Psoas muscle (tissue), 8 donors: ENCODE measurements around the gene B3GNT3. TPM values are rescaled to one million over a fixed set of nuclear protein-coding genes. Genes with fewer than 3 reads are reported as not detected.

Source experiments
- ATAC-seq, 4 donors: fragments of 200-7000 bp; cut with Tn5 transposase; one replicate each; pipeline ENCODE4 v1.9.1; 2020; ENCODE audit warnings: moderate library complexity in 3 of 4, mild to moderate bottlenecking in 2 of 4
- DNase-seq, 2 donors: peaks; one replicate each; pipeline ENCODE4 v3.0.0-alpha.2; 2020
- H3K27ac ChIP-seq: fragments of 200-600 bp; one replicate; pipeline ENCODE4 v1.8.0; 2022
- H3K27me3 ChIP-seq, 3 donors: fragments of 200-600 bp in 1 of 3; one replicate each; pipeline versions ENCODE4 v1.6.1 to v1.8.0; 2013 to 2022; ENCODE audit warnings: low read length in 2 of 3, mild to moderate bottlenecking in 2 of 3, moderate library complexity in 1 of 3; ENCODE audit not compliant: insufficient read depth in 3 of 3
- H3K36me3 ChIP-seq, 2 donors: fragments of 200-600 bp in 1 of 2; one replicate each; pipeline versions ENCODE4 v1.6.1 to v1.8.0; 2013 to 2022; ENCODE audit warnings: low read depth in 1 of 2, mild to moderate bottlenecking in 1 of 2, moderate library complexity in 1 of 2; ENCODE audit not compliant: insufficient read depth in 1 of 2
- H3K4me1 ChIP-seq: fragments of 200-600 bp; one replicate; pipeline ENCODE4 v1.8.0; 2022
- H3K4me3 ChIP-seq: fragments of 200-600 bp; one replicate; pipeline ENCODE4 v1.8.0; 2022; ENCODE audit warnings: mild to moderate bottlenecking
- H3K9me3 ChIP-seq: fragments of 200-600 bp; one replicate; pipeline ENCODE4 v1.8.0; 2022
- whole genome bisulfite sequencing, 3 donors: extraction: QIAGEN DNeasy Blood & Tissue Kit; methylation state at CpG; one replicate each; pipeline versions ENCODE4 v1.1.6 to v1.1.7; 2013; 5-methylcytosine and 5-hydroxymethylcytosine counted together
- intact Hi-C, 2 donors: fragments of 100-400 bp; cut with DNase I; formaldehyde crosslinking; loops; one replicate each; pipeline versions ENCODE4 v1.11.0 to v1.14.2; 2022
- polyA plus RNA-seq, 3 donors: library from polyadenylated mRNA; stranded (reverse); fragments of 200-250 nt; gene quantifications; one replicate each; pipeline ENCODE4 v1.2.3, GENCODE V29; 2013
- total RNA-seq, 4 donors: library from RNA; stranded (reverse); fragmentation: NEBNext Ultra II Directional in 2 of 4; extraction: Animal tissue kit (Norgen Biotek cat#: 25700) in 2 of 4; gene quantifications; one replicate each; pipeline versions ENCODE4 v1.2.1 to v1.2.4, GENCODE V29; 2021 to 2023
- TF ChIP-seq, protein P1 (sequence below): fragments of 200-600 bp; IDR thresholded peaks from one replicate; pipeline ENCODE4 v1.8.0; 2022; ENCODE audit warnings: antibody characterized with exemption
- donor health status: healthy with polysubstance abuse.
- donor health status: DM: no; HTN: no; CAD: no; lungs with moderate emphysema.
- donor health status: Bipolar disorder and iron deficiency.
- donor health status: healthy.
- donor health status: DM: yes; HTN: yes; CAD: no.
- donor health status: DM: no; HTN: no; CAD: no.
- donor health status: DM: no; HTN: no; CAD: no.
- donor health status: DM: yes; HTN: yes; CAD: no.

The B3GNT3 gene
- total and polyA plus RNA-seq, 7 donors, result 0.03 to 0.38 (median 0.08) TPM; not detected in 4

GRCh38 chr19:17860331-17860992 lies 65.5 kb downstream of the B3GNT3 start:
- WGBS, 3 donors, result 1% methylated on average over 22 of the region's 22 CpGs
- DNase-seq (no peak), ATAC-seq (peak in 1 of 4 donors; percentile 17)
- Histone ChIP-seq H3K4me1 (peaks cover 29% of the 10 kb centered on the region), H3K27ac (peak overlapping the region; percentile 99), H3K27me3 (no peaks in the 10 kb centered on the region), H3K36me3 (peaks cover 14 to 48% of the 10 kb centered on the region in 2 donors), H3K4me3 (peak overlapping the region; percentile 98), H3K9me3 (no peaks in the 10 kb centered on the region)
- TF ChIP-seq, protein P1, sequence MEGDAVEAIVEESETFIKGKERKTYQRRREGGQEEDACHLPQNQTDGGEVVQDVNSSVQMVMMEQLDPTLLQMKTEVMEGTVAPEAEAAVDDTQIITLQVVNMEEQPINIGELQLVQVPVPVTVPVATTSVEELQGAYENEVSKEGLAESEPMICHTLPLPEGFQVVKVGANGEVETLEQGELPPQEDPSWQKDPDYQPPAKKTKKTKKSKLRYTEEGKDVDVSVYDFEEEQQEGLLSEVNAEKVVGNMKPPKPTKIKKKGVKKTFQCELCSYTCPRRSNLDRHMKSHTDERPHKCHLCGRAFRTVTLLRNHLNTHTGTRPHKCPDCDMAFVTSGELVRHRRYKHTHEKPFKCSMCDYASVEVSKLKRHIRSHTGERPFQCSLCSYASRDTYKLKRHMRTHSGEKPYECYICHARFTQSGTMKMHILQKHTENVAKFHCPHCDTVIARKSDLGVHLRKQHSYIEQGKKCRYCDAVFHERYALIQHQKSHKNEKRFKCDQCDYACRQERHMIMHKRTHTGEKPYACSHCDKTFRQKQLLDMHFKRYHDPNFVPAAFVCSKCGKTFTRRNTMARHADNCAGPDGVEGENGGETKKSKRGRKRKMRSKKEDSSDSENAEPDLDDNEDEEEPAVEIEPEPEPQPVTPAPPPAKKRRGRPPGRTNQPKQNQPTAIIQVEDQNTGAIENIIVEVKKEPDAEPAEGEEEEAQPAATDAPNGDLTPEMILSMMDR, result no peak
- intact Hi-C loops, result loop anchor here in 1 of 2 donors (10.0 kb wide), 1 partner anchor 204 kb away; no protein-coding TSS in a partner anchor

DNA sequence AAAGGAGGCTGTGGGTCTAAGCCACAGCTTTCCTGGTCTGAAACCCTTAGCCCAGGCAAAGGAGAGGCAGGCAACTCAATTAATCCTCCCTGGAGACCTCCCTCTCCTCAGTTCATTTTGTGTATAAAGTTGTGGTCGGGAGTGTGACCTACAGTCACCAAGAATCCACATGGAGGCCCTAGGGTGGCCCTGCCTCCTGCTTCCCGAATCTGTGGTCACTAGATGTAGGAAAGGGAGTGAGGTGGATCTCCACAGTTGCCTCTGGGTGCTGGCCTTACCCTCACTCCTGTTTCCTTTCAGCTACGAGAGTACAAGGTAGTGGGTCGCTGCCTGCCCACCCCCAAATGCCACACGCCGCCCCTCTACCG lies 66.0 kb downstream of the B3GNT3 start:
- TF ChIP-seq, protein P1, result no peak
- no peaks in the 10 kb centered on the region for H3K9me3 ChIP-seq
- ATAC-seq (no peak), DNase-seq (no peak)
- H3K4me3 ChIP-seq, result peak overlapping the region; percentile 98
- peaks cover 14 to 53% of the 10 kb centered on the region in 2 donors for H3K36me3 ChIP-seq
- intact Hi-C loops, result loop anchor here in 1 of 2 donors (10.0 kb wide), 1 partner anchor 204 kb away; no protein-coding TSS in a partner anchor
- H3K27ac ChIP-seq, result peak overlapping the region; percentile 99
- 28 to 45% (median 42%) methylated on average over 4 to 7 of the region's 7 CpGs for WGBS, 3 donors
- peaks cover 29% of the 10 kb centered on the region for H3K4me1 ChIP-seq
- H3K27me3 ChIP-seq, result no peaks in the 10 kb centered on the region

- peaks cover 14 to 54% of the 10 kb centered on the region in 2 donors for H3K36me3 ChIP-seq
- peak overlapping the region; percentile 99 for H3K27ac ChIP-seq
- TF ChIP-seq, protein P1, result no peak
- H3K4me1 ChIP-seq, result peaks cover 29% of the 10 kb centered on the region
- H3K9me3 ChIP-seq, result no peaks in the 10 kb centered on the region
- H3K4me3 ChIP-seq, result peak overlapping the region; percentile 98
- 73 to 80% (median 78%) methylated on average over 20 to 23 of the region's 23 CpGs for WGBS, 3 donors
- DNase-seq (no peak), ATAC-seq (no peak)
- no peaks in the 10 kb centered on the region for H3K27me3 ChIP-seq
- intact Hi-C loops, result loop anchor here in 1 of 2 donors (10.0 kb wide), 1 partner anchor 203 kb away; no protein-coding TSS in a partner anchor
These were observed 66.8 kb downstream of the B3GNT3 start for GRCh38 chr19:17861542-17862402.

DNA sequence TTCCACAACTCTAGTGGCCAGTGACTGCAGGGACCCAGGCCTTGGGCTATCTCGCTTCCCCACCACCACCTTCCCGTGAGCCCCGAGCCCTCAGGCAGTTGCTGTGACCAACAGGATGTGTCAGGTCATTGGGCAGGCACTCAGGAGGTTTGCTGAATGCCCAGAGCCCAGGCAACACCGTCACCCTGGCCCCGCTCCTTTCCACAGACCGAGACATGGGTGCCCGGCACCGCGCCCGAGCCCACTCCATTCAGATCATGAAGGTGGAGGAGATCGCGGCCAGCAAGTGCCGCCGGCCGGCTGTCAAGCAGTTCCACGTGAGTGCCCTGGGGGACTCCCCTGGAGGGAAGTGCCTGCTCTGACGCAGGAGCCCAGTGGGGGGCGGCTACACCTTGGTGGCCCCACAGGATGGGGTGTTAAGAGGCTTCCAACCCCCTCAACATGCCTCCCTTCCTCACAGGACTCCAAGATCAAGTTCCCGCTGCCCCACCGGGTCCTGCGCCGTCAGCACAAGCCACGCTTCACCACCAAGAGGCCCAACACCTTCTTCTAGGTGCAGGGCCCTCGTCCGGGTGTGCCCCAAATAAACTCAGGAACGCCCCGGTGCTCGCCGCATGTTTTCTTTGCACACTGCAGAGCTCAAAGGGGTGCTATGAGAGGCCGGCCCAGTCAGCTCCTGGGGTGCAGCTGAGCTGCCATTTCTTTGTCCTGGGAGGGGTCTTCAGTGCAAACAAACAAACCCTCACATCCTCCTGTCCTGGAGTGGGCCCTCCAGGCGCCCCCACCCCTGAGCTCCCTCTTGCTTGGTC lies 68.0 kb downstream of the B3GNT3 start:
- DNase-seq (no peak), ATAC-seq (no peak)
- TF ChIP-seq, protein P1, result no peak
- no peaks in the 10 kb centered on the region for H3K9me3 ChIP-seq
- no peak overlapping the region for H3K4me3 ChIP-seq
- WGBS, 3 donors, result 82 to 85% (median 84%) methylated on average over 23 to 31 of the region's 31 CpGs
- intact Hi-C loops, result loop anchor here in 1 of 2 donors (10.0 kb wide), 1 partner anchor 202 kb away; no protein-coding TSS in a partner anchor
- H3K27me3 ChIP-seq, result no peaks in the 10 kb centered on the region
- peaks cover 29% of the 10 kb centered on the region for H3K4me1 ChIP-seq
- peak overlapping the region; percentile 99 for H3K27ac ChIP-seq
- H3K36me3 ChIP-seq, result peaks cover 14 to 54% of the 10 kb centered on the region in 2 donors

Other genes with a start within 250 kb of the B3GNT3 start
- 10 to 100 TPM; 19.8 to 27.7 (median 23.3) TPM for gene COLGALT1, start 239.5 kb upstream of the B3GNT3 start, total RNA-seq
- gene COLGALT1, start 239.5 kb upstream of the B3GNT3 start, polyA plus RNA-seq, result 10 to 100 TPM; 15.3 to 34.8 (median 21.4) TPM
- under 1 TPM in 2 of 4 donors, not detected in 2; 0.04 to 0.19 TPM for gene UNC13A, start 106.8 kb upstream of the B3GNT3 start, total RNA-seq
- gene UNC13A, start 106.8 kb upstream of the B3GNT3 start, polyA plus RNA-seq, result under 1 TPM in 2 of 3 donors, not detected in 1; 0.04 to 0.05 TPM
- 10 to 100 TPM; 42.4 to 60.6 (median 49.1) TPM for gene MAP1S, start 75.7 kb upstream of the B3GNT3 start, total RNA-seq
- gene MAP1S, start 75.7 kb upstream of the B3GNT3 start, polyA plus RNA-seq, result 10 to 100 TPM; 19.1 to 37.0 (median 24.3) TPM
- gene FCHO1, start 43.7 kb upstream of the B3GNT3 start, total RNA-seq, result under 1 TPM; 0.15 to 0.68 (median 0.58) TPM
- gene FCHO1, start 43.7 kb upstream of the B3GNT3 start, polyA plus RNA-seq, result under 1 TPM in 2 of 3 donors, not detected in 1; 0.10 to 0.22 TPM
- not detected for gene INSL3, start 26.4 kb downstream of the B3GNT3 start, total RNA-seq
- gene INSL3, start 26.4 kb downstream of the B3GNT3 start, polyA plus RNA-seq, result not detected
- gene JAK3, start 52.8 kb downstream of the B3GNT3 start, total RNA-seq, result 1 to 10 TPM in 3 of 4 donors, under 1 TPM in 1; 0.95 to 4.0 (median 1.1) TPM
- under 1 TPM; 0.17 to 0.35 (median 0.31) TPM for gene JAK3, start 52.8 kb downstream of the B3GNT3 start, polyA plus RNA-seq
- gene RPL18A, start 64.8 kb downstream of the B3GNT3 start, total RNA-seq, result 1,000 to 10,000 TPM; 1,164 to 1,735 (median 1,510) TPM
- 1,000 to 10,000 TPM; 2,246 to 3,046 (median 2,399) TPM for gene RPL18A, start 64.8 kb downstream of the B3GNT3 start, polyA plus RNA-seq
- not detected for gene SLC5A5, start 76.8 kb downstream of the B3GNT3 start, total RNA-seq
- gene SLC5A5, start 76.8 kb downstream of the B3GNT3 start, polyA plus RNA-seq, result not detected
- 100 to 1,000 TPM in 2 of 4 donors, 10 to 100 TPM in 2; 92.1 to 122 (median 99.6) TPM for gene CCDC124, start 137.9 kb downstream of the B3GNT3 start, total RNA-seq
- gene CCDC124, start 137.9 kb downstream of the B3GNT3 start, polyA plus RNA-seq, result 100 to 1,000 TPM; 167 to 266 (median 176) TPM
- gene KCNN1, start 172.0 kb downstream of the B3GNT3 start, total RNA-seq, result not detected
- gene KCNN1, start 172.0 kb downstream of the B3GNT3 start, polyA plus RNA-seq, result under 1 TPM in 2 of 3 donors, not detected in 1; 0.01 to 0.06 TPM
- 100 to 1,000 TPM in 2 of 4 donors, 10 to 100 TPM in 2; 43.4 to 399 (median 98.4) TPM for gene ARRDC2, start 213.0 kb downstream of the B3GNT3 start, total RNA-seq
- 100 to 1,000 TPM; 173 to 294 (median 281) TPM for gene ARRDC2, start 213.0 kb downstream of the B3GNT3 start, polyA plus RNA-seq